Glutamatergic neuron (in vitro differentiated cells): ENCODE data around the gene TUBGCP6. TPM values are rescaled to one million over a fixed set of nuclear protein-coding genes. Genes with fewer than 3 reads are reported as not detected.

Experiments used
- DNase-seq: peaks from one replicate; pipeline ENCODE4 v3.0.0; 2022
- H3K27ac Mint-ChIP-seq: one replicate; pipeline ENCODE4 v1.8.0; 2020; ENCODE audit warnings: mild to moderate bottlenecking, mixed read lengths, inconsistent platforms; ENCODE audit not compliant: unreplicated experiment
- H3K27me3 Mint-ChIP-seq: one replicate; pipeline ENCODE4 v1.8.0; 2020; ENCODE audit warnings: mild to moderate bottlenecking, moderate library complexity, mixed read lengths, inconsistent platforms; ENCODE audit not compliant: unreplicated experiment
- H3K36me3 Mint-ChIP-seq: one replicate; pipeline ENCODE4 v1.8.0; 2020; ENCODE audit warnings: mild to moderate bottlenecking, mixed read lengths, inconsistent platforms; ENCODE audit not compliant: unreplicated experiment
- H3K4me1 Mint-ChIP-seq: one replicate; pipeline ENCODE4 v1.8.0; 2020; ENCODE audit warnings: mild to moderate bottlenecking, low read depth, mixed read lengths, inconsistent platforms; ENCODE audit not compliant: unreplicated experiment
- H3K4me3 Mint-ChIP-seq: one replicate; pipeline ENCODE4 v1.8.0; 2020; ENCODE audit warnings: mild to moderate bottlenecking, mixed read lengths, inconsistent platforms; ENCODE audit not compliant: unreplicated experiment
- H3K9me3 Mint-ChIP-seq: one replicate; pipeline ENCODE4 v1.8.0; 2020; ENCODE audit warnings: mild to moderate bottlenecking, moderate library complexity, mixed read lengths, inconsistent platforms; ENCODE audit not compliant: unreplicated experiment
- total RNA-seq: library from RNA; stranded (reverse); fragmentation: NEBNext Ultra II Directional; extraction: Animal tissue kit (Norgen Biotek cat#: 25700); gene quantifications from one replicate; pipeline ENCODE4 v1.2.1, GENCODE V29; 2021; ENCODE audit not compliant: unreplicated experiment
- TF ChIP-seq, protein P1 (sequence below): fragments of 200-600 bp; sonication (generic); IDR thresholded peaks from one replicate; pipeline ENCODE4 v1.5.0; 2021; ENCODE audit not compliant: partially characterized antibody, unreplicated experiment

The TUBGCP6 gene
- total RNA-seq, 1 donor from 2014 or later: 51.0 TPM

DNA sequence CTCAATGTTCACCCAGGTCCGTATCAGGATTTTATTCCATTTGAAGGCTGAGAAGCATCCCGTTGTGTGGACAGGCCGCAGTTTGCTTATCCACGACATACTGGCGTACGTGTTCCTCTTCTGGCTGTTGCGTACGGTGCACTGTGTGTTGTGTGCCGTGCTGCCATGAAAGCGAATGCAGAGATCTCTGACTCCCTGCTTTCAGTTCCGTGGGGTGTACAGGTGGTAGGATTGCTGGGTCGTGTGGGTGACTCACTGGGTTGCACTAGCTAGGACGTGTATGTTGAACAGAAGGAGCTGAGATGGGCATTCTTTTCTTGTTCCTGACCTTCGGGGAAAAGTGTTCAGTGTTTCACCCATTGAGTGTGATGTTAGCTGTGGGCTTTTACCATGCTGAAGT is 33.7 kb downstream of the TUBGCP6 start:
- peak overlapping the region; percentile 46 for H3K27ac Mint-ChIP-seq
- H3K9me3 Mint-ChIP-seq: peaks cover 10% of the 10 kb centered on the region
- no peak for DNase-seq
- peaks cover 22% of the 10 kb centered on the region for H3K36me3 Mint-ChIP-seq
- peaks cover 18% of the 10 kb centered on the region for H3K27me3 Mint-ChIP-seq
- TF ChIP-seq, protein P1, sequence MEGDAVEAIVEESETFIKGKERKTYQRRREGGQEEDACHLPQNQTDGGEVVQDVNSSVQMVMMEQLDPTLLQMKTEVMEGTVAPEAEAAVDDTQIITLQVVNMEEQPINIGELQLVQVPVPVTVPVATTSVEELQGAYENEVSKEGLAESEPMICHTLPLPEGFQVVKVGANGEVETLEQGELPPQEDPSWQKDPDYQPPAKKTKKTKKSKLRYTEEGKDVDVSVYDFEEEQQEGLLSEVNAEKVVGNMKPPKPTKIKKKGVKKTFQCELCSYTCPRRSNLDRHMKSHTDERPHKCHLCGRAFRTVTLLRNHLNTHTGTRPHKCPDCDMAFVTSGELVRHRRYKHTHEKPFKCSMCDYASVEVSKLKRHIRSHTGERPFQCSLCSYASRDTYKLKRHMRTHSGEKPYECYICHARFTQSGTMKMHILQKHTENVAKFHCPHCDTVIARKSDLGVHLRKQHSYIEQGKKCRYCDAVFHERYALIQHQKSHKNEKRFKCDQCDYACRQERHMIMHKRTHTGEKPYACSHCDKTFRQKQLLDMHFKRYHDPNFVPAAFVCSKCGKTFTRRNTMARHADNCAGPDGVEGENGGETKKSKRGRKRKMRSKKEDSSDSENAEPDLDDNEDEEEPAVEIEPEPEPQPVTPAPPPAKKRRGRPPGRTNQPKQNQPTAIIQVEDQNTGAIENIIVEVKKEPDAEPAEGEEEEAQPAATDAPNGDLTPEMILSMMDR: no peak
- no peak overlapping the region for H3K4me3 Mint-ChIP-seq
- peaks cover 7% of the 10 kb centered on the region for H3K4me1 Mint-ChIP-seq

DNA sequence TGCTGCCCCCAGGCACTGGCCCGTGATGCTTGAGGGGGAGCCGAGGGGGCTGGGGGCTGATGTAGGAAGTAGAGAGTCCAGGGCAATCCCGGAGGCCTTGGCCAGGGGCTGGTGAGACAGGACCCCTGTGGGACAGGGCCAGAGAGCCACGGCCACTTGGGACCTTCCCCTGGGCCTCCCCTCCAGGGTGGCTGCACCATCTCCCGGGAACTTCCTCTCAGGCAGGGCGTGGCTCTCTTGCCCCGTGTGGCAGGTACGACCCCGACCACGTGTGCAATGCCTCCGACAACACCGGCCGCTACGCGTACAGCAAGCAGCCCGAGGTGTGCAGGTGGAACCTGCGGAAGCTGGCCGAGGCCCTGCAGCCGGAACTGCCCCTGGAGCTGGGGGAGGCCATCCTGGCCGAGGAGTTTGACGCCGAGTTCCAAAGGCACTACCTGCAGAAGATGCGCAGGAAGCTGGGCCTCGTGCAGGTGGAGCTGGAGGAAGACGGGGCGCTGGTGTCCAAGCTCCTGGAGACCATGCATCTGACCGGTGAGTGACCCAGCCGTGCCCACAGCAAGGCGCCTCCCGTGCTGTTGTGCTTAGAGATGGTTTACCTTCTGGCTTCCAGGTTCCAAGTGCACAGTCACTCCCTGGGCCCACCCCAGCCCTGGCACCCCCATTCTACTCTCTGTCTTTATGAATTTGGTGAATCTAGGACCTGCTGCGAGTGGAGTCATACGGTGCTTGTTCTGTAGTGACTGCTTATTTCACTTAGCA is 34.3 kb downstream of the TUBGCP6 start:
- peaks cover 7% of the 10 kb centered on the region for H3K4me1 Mint-ChIP-seq
- H3K4me3 Mint-ChIP-seq: no peak overlapping the region
- H3K9me3 Mint-ChIP-seq: peaks cover 8% of the 10 kb centered on the region
- peaks cover 22% of the 10 kb centered on the region for H3K36me3 Mint-ChIP-seq
- no peak for DNase-seq
- H3K27ac Mint-ChIP-seq: no peak overlapping the region
- TF ChIP-seq, protein P1: no peak
- H3K27me3 Mint-ChIP-seq: peaks cover 15% of the 10 kb centered on the region

DNA sequence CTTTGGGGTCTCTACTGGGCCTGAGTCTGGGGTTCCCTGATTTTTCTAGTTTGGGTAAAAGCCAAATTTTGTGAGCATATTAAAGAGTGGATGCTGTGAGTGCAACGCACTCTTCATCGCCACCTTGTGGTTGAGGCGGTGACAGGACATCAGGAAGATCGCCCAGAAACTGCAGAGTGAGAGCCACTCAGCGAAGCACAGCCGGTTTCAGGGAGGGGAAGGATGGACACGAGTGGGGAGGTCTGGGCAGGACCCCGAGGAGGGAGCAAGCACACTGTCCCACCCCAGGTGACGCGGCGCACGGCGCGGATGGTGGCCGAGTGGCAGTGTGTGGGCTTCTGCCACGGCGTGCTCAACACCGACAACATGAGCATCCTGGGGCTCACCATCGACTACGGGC is 34.9 kb downstream of the TUBGCP6 start:
- Mint-ChIP-seq H3K27ac (no peak overlapping the region), H3K4me1 (peaks cover 7% of the 10 kb centered on the region), H3K4me3 (peak overlapping the region; percentile 25), H3K36me3 (peaks cover 21% of the 10 kb centered on the region), H3K27me3 (peaks cover 11% of the 10 kb centered on the region), H3K9me3 (peaks cover 10% of the 10 kb centered on the region)
- TF ChIP-seq, protein P1: peak; percentile 85
- peak; percentile 77 for DNase-seq

DNA sequence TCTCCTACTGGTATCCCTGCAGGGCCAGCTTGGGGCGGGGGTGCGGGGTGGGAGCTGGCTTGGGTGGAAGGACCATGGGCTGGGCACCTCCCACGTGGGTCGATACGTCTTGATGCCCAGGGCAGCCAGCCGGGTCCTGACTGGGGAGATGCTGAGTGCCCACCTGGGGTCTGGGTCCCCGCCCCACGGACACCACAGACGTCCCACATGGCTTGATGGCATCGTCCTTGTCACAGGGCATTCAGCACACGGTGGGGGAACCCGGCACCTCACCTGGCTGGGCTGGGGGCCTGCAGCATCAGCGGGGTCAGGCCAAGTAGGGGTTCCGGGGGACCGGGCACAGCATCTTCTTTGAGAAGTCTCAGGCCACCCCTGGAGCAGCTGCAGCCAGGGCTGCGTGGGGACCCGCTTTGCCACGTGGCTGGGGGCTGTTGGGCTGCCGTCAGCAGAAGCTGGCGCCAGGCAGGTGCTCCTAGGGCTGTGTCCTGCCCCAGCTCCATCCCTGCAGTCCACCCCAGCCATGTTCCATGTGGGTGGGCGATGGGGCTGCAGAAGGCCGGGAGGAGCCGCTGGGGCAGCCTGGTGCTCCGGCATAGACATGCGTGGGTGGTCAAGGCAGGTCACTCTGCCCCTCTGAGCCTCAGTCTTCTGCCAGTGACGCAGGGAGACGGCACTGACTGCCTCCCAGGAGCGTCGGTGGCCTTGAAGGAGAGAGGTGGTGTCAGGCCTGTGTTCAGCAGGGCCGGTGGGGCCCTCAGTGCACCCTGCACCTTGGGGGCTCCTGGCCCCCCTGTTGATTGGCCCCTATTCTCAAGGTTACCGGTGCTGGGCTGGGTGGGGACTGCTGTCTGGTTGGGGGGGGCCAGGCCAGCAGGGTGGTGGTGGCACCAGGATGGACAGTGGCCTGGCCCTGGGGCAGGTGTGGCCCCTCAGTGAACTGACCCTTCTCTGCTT is 35.6 kb downstream of the TUBGCP6 start:
- Mint-ChIP-seq H3K4me3 (no peak overlapping the region), H3K36me3 (peaks cover 18% of the 10 kb centered on the region), H3K27ac (no peak overlapping the region), H3K9me3 (peaks cover 13% of the 10 kb centered on the region), H3K4me1 (peaks cover 7% of the 10 kb centered on the region), H3K27me3 (peaks cover 9% of the 10 kb centered on the region)
- no peak for DNase-seq
- TF ChIP-seq, protein P1: no peak
